ENCODE results near the gene ADARB2. TPM values are rescaled to one million over a fixed set of nuclear protein-coding genes. Genes with fewer than 3 reads are reported as not detected.

ADARB2 gene
- total RNA-seq, 4 donors from 2014 or later = 0.80 to 4.9 (median 2.3) TPM

DNA sequence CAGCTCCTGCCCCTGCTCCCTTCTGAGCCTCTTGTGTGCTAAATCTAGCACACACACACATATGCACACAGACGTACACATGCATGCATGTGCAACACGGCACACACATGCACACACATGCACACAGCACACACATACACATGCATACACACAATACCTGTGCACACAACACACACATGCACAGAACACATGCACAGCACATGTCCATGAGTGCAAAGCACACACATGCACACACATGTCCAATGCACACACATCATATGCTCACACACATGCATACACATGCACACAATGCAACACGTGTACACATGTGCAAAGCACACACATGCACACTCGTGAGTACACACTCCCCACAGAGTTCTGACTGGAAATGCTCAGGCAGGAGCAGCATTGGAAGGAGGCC is 566.1 kb downstream of the ADARB2 start:
- Histone ChIP-seq H3K27ac (no peak overlapping the region), H3K9me3 (no peaks in the 10 kb centered on the region), H3K4me3 (no peak overlapping the region), H3K36me3 (no peaks in the 10 kb centered on the region), H3K4me1 (no peaks in the 10 kb centered on the region), H3K27me3 (no peaks in the 10 kb centered on the region)
- in situ Hi-C loops (cut with MboI; ENCODE audit: low pct_ligation_motif_present in 1 of 4, low pct_unique_long_range_greater_than_20kb in 1 of 4, low sequenced_read_pairs in 3 of 4) (no loop called here), intact Hi-C loops (cut with DNase I; ENCODE audit: low total_unique reads) (loop anchor here (10.0 kb wide), 1 partner anchor 426 kb away; no protein-coding TSS in a partner anchor)
- TF ChIP-seq POLR2A (IDR thresholded peaks at IDR 0.05) (no peak), EP300 (IDR thresholded peaks at IDR 0.05; ENCODE audit: low read depth) (no peak), POLR2AphosphoS5 (IDR thresholded peaks at IDR 0.05) (no peak)
- TF ChIP-seq, protein P1, sequence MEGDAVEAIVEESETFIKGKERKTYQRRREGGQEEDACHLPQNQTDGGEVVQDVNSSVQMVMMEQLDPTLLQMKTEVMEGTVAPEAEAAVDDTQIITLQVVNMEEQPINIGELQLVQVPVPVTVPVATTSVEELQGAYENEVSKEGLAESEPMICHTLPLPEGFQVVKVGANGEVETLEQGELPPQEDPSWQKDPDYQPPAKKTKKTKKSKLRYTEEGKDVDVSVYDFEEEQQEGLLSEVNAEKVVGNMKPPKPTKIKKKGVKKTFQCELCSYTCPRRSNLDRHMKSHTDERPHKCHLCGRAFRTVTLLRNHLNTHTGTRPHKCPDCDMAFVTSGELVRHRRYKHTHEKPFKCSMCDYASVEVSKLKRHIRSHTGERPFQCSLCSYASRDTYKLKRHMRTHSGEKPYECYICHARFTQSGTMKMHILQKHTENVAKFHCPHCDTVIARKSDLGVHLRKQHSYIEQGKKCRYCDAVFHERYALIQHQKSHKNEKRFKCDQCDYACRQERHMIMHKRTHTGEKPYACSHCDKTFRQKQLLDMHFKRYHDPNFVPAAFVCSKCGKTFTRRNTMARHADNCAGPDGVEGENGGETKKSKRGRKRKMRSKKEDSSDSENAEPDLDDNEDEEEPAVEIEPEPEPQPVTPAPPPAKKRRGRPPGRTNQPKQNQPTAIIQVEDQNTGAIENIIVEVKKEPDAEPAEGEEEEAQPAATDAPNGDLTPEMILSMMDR (IDR thresholded peaks at IDR 0.05) = no peak
- no peak for DNase-seq
- 74% methylated on average over 4 of the region's 4 CpGs; no CpG with 5 or more reads in 1 of the 2 donors for WGBS, 2 donors (ENCODE audit: low coverage in 1 of 2)

DNA sequence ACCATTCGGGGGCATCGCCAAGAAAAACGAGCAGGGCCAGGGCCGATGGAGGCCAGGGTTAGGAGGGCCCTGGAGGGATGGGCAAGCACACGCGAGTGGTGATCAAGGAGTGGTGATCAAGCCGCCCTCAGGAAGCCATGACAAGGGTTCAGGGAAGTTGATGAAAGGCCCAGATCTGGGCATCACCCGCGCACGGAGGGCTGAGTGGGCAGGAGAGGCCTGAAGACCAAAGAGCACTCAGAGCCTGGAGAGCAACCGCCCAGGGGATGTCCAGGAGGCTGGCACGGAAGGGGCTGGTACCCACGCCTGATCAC is 566.5 kb downstream of the ADARB2 start:
- Histone ChIP-seq H3K27ac (no peak overlapping the region), H3K36me3 (no peaks in the 10 kb centered on the region), H3K4me3 (no peak overlapping the region), H3K4me1 (no peaks in the 10 kb centered on the region), H3K9me3 (no peaks in the 10 kb centered on the region), H3K27me3 (no peaks in the 10 kb centered on the region)
- intact Hi-C loops (cut with DNase I; ENCODE audit: low total_unique reads) = loop anchor here (10.0 kb wide), 1 partner anchor 426 kb away; no protein-coding TSS in a partner anchor
- WGBS, 2 donors (ENCODE audit: low coverage in 1 of 2) = 90 to 94% methylated on average over 2 to 13 of the region's 13 CpGs
- TF ChIP-seq EP300 (IDR thresholded peaks at IDR 0.05; ENCODE audit: low read depth) (no peak), POLR2AphosphoS5 (IDR thresholded peaks at IDR 0.05) (no peak)
- TF ChIP-seq, protein P1 (IDR thresholded peaks at IDR 0.05) = no peak
- DNase-seq = no peak
- in situ Hi-C loops (cut with MboI; ENCODE audit: low pct_ligation_motif_present in 1 of 4, low pct_unique_long_range_greater_than_20kb in 1 of 4, low sequenced_read_pairs in 3 of 4) = no loop called here

DNA sequence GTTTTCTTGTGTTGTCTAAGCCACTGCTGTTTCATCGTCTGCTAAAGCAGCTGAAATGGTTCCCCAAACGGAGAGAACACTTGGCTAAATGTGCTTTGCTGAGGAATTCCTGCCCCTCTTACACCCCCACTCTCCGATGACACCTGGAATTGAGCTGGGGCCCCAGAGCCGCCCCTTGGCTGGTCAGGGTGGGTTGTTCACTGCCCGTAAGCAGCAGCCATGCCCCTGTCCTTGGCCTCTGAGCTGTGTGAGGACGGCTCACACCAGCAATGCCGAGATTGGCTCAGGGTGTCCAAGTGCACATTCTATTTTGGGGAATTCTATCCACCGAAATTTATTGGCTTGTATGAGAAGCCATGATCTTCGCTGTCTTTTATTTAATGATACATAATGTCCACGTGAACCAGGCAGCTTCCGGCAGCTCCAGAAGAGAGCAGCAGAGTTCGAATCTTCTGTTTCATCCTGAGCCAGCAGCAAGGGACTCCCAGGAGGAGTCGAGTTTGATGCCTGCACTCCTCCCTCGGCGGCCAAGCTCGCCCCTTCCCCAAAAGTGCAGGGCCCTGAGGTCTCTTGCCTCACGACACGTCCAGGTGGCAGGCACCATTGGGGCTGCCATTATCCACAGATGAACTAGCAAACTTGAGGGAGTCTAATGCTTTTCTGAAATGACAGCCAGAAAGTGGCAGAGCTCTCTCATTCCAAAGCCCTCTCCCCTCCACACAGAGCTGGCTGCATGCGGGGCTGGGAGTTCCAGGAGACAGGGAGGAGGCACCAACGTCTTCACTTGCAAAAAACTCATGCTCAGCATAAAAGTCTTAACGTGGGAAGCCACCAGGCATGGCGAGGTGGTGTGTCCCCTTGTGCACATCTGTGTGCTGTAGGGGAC is 567.1 kb downstream of the ADARB2 start:
- TF ChIP-seq POLR2AphosphoS5 (IDR thresholded peaks at IDR 0.05) = no peak
- no peak for TF ChIP-seq EP300 (IDR thresholded peaks at IDR 0.05; ENCODE audit: low read depth)
- no peak for TF ChIP-seq POLR2A (IDR thresholded peaks at IDR 0.05)
- TF ChIP-seq, protein P1 (IDR thresholded peaks at IDR 0.05) = no peak
- no peak for DNase-seq
- no peaks in the 10 kb centered on the region for H3K36me3 ChIP-seq
- WGBS, 2 donors (ENCODE audit: low coverage in 1 of 2) = 66% methylated on average over 22 of the region's 22 CpGs; no CpG with 5 or more reads in 1 of the 2 donors
- H3K27me3 ChIP-seq = no peaks in the 10 kb centered on the region
- in situ Hi-C loops (cut with MboI; ENCODE audit: low pct_ligation_motif_present in 1 of 4, low pct_unique_long_range_greater_than_20kb in 1 of 4, low sequenced_read_pairs in 3 of 4) = no loop called here
- H3K4me3 ChIP-seq = no peak overlapping the region
- H3K9me3 ChIP-seq = no peaks in the 10 kb centered on the region
- no peaks in the 10 kb centered on the region for H3K4me1 ChIP-seq
- intact Hi-C loops (cut with DNase I; ENCODE audit: low total_unique reads) = loop anchor here (10.0 kb wide), 1 partner anchor 425 kb away; no protein-coding TSS in a partner anchor
- no peak overlapping the region for H3K27ac ChIP-seq

DNA sequence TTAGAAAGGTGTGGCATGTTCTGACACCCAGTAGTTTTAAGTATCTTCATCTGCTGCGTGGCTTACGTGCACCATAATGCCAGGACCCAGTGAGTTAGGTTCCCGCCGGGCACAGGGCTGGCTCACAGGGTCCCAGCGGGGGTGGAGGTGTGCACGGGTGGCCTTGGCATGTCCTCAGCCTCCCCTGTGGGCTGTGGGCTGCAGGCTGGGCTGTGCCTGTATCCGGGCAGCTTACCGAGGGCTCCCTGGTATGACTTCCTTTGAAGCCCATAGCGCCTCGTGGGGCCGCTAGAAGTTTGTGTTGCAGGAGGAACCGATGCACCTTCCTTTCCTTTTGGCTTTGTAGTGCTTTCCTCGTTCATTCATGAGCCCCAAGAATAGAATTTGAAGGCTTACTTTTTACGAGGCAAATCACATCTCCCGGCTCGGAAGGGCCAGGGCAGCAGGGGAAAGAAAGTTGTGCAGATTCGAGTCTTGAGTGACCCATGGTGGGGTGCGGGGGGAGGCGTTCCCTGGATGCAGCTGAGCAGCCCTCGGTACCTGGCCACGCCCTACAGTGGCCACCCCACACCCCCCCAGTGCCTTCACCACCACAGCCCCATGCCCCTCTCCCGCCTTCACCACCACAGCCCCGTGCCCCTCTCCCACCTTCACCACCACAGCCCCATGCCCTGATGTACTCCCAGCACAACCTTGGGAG is 568.0 kb downstream of the ADARB2 start:
- DNase-seq = no peak
- 74% methylated on average over 23 of the region's 23 CpGs; no CpG with 5 or more reads in 1 of the 2 donors for WGBS, 2 donors (ENCODE audit: low coverage in 1 of 2)
- no peak overlapping the region for H3K4me3 ChIP-seq
- no peaks in the 10 kb centered on the region for H3K36me3 ChIP-seq
- H3K4me1 ChIP-seq = no peaks in the 10 kb centered on the region
- in situ Hi-C loops (cut with MboI; ENCODE audit: low pct_ligation_motif_present in 1 of 4, low pct_unique_long_range_greater_than_20kb in 1 of 4, low sequenced_read_pairs in 3 of 4) (no loop called here), intact Hi-C loops (cut with DNase I; ENCODE audit: low total_unique reads) (no loop called here)
- no peak for TF ChIP-seq POLR2AphosphoS5 (IDR thresholded peaks at IDR 0.05)
- TF ChIP-seq, protein P1 (IDR thresholded peaks at IDR 0.05) = no peak
- TF ChIP-seq POLR2A (IDR thresholded peaks at IDR 0.05) = no peak
- TF ChIP-seq EP300 (IDR thresholded peaks at IDR 0.05; ENCODE audit: low read depth) = no peak
- no peak overlapping the region for H3K27ac ChIP-seq
- no peaks in the 10 kb centered on the region for H3K9me3 ChIP-seq
- no peaks in the 10 kb centered on the region for H3K27me3 ChIP-seq
